Loucy (cell line): Measurements from ENCODE around the gene RBM20.
"Not testable (repeated sequence)": the region's sequence is repeated elsewhere in the genome, so short reads cannot be mapped to it uniquely, and the experiment has no call there.

Experiments
- H2AFZ ChIP-seq: fragments of 200-600 bp; sonication (generic); 2 replicates; pipeline ENCODE4 v1.6.0; 2016; ENCODE audit warnings: antibody characterized with exemption, mild to moderate bottlenecking, low read length, moderate library complexity
- H3F3A ChIP-seq: fragments of 200-600 bp; 2 replicates; pipeline ENCODE4 v1.6.0; 2016; ENCODE audit warnings: antibody characterized with exemption, low read depth, mild to moderate bottlenecking
- H3K27me3 ChIP-seq: fragments of 200-600 bp; sonication (generic); 2 replicates; pipeline ENCODE4 v1.6.1; 2014; ENCODE audit warnings: low read length, mild to moderate bottlenecking; ENCODE audit not compliant: insufficient read depth, poor library complexity, severe bottlenecking
- H3K36me3 ChIP-seq: fragments of 200-600 bp; sonication (generic); 2 replicates; pipeline ENCODE4 v1.6.1; 2016; ENCODE audit warnings: low read length; ENCODE audit not compliant: insufficient read depth
- H3K4me1 ChIP-seq: fragments of 200-600 bp; sonication (generic); 2 replicates; pipeline ENCODE4 v1.5.1; 2014; ENCODE audit warnings: low read length, mild to moderate bottlenecking; ENCODE audit not compliant: insufficient read depth, poor library complexity, severe bottlenecking
- H3K4me2 ChIP-seq: fragments of 200-600 bp; sonication (generic); 2 replicates; pipeline ENCODE4 v1.6.0; 2014; ENCODE audit warnings: antibody characterized with exemption, low read length, low read depth, mild to moderate bottlenecking; ENCODE audit not compliant: poor library complexity, severe bottlenecking
- H3K4me3 ChIP-seq: fragments of 200-600 bp; sonication (generic); 2 replicates; pipeline ENCODE4 v1.5.1; 2014; ENCODE audit warnings: low read length, mild to moderate bottlenecking, mixed read lengths; ENCODE audit not compliant: poor library complexity, severe bottlenecking
- H3K79me2 ChIP-seq: fragments of 200-600 bp; sonication (generic); 2 replicates; pipeline ENCODE4 v1.6.1; 2014; ENCODE audit warnings: low read length; ENCODE audit not compliant: insufficient read depth
- H3K9ac ChIP-seq: fragments of 200-600 bp; sonication (generic); 2 replicates; pipeline ENCODE4 v1.6.0; 2014; ENCODE audit warnings: mild to moderate bottlenecking, low read depth, low read length, moderate library complexity; ENCODE audit not compliant: poor library complexity, severe bottlenecking
- H3K9me2 ChIP-seq: fragments of 200-600 bp; sonication (generic); replicated peaks from 2 replicates; pipeline ENCODE4 v1.6.1; 2016; ENCODE audit warnings: low read depth, low read length, mixed read lengths
- H3K9me3 ChIP-seq: fragments of 200-600 bp; sonication (generic); 2 replicates; pipeline ENCODE4 v1.6.1; 2014; ENCODE audit warnings: mild to moderate bottlenecking, antibody characterized with exemption, low read length, low read depth; ENCODE audit not compliant: insufficient read depth
- H4K20me1 ChIP-seq: fragments of 200-600 bp; sonication (generic); 2 replicates; pipeline ENCODE4 v1.6.0; 2014; ENCODE audit warnings: antibody characterized with exemption, low read length, mild to moderate bottlenecking; ENCODE audit not compliant: insufficient read depth, poor library complexity, severe bottlenecking
- CTCF ChIP-seq: fragments of 200-600 bp; sonication (generic); conservative IDR thresholded peaks from 2 replicates; pipeline ENCODE4 v1.5.1; 2014; ENCODE audit warnings: mild to moderate bottlenecking, antibody characterized with exemption, low read length
- EZH2phosphoT487 ChIP-seq: fragments of 200-600 bp; IDR thresholded peaks from 2 replicates; pipeline ENCODE4 v1.6.1; 2018; ENCODE audit warnings: antibody characterized with exemption, mild to moderate bottlenecking, moderate library complexity, borderline replicate concordance

RBM20 gene

DNA sequence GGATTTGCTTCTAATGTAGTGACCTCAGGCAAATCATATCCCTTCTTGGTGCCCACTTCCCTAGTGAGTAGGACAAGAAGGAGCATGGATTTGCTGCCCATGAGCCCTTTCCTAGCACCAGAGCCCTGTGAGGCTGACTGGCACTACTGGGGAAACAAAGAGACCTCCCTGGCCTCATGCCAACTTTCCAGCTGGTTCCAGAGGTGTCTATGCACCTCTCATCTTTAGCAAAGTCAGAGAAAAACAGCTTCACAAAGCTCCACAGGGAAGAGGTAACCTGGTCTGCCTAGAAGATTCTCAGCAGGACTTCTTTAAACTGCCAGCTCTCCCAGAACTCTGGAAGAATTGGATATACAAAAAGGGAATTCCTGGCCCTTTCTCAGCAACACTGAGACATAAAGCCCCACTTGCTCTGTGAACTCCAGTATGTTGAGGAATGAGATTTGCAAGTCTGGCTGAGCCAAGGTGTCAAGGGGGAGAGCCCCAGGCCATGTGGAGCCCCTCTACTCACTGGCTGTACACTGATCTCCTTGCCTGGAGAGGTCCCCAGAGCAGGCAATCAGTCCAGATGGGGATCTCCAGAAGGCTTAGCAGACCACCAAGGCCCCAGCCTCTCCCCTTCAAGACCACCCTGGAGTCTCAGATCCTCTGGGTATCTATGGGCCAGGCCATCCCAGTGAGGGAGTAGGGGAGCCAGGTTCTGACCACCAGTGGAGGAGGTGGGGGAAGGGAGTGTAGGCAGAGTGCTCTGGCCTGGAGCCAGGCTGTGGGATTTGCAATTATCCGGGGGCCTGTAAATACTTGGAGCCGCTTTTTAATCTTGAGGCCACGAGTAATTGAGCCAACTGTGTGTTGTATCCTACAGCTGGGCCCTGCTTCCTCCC lies 24.4 kb upstream of the RBM20 start:
- H3K9me2 ChIP-seq, result no peaks in the 10 kb centered on the region
- H3K36me3 ChIP-seq, result no peaks in the 10 kb centered on the region
- no peaks in the 10 kb centered on the region for H3K4me1 ChIP-seq
- no peaks in the 10 kb centered on the region for H3K79me2 ChIP-seq
- no peaks in the 10 kb centered on the region for H4K20me1 ChIP-seq
- H3K9me3 ChIP-seq, result no peaks in the 10 kb centered on the region
- no peaks in the 10 kb centered on the region for H3K27me3 ChIP-seq
- H3K4me3 ChIP-seq, result no peak overlapping the region
- TF ChIP-seq CTCF (no peak), EZH2phosphoT487 (no peak)
- no peaks in the 10 kb centered on the region for H3F3A ChIP-seq
- H3K4me2 ChIP-seq, result no peak overlapping the region
- no peak overlapping the region for H3K9ac ChIP-seq
- H2AFZ ChIP-seq, result no peak overlapping the region

GRCh38 chr10:110620398-110620719 lies 23.8 kb upstream of the RBM20 start:
- Histone ChIP-seq H2AFZ (no peak overlapping the region), H3K9ac (no peak overlapping the region)

GRCh38 chr10:110623316-110623715 lies 20.8 kb upstream of the RBM20 start:
- H3K36me3 ChIP-seq, H4K20me1 ChIP-seq, H3K9me3 ChIP-seq, H3K79me2 ChIP-seq, H3K27me3 ChIP-seq, H3F3A ChIP-seq, H2AFZ ChIP-seq, H3K9ac ChIP-seq, H3K9me2 ChIP-seq, H3K4me2 ChIP-seq, H3K4me1 ChIP-seq, H3K4me3 ChIP-seq: not testable (repeated sequence)

More at GRCh38 chr10:110620398-110620719, 23.8 kb upstream of the RBM20 start:
- Histone ChIP-seq H3K4me2 (no peak overlapping the region), H3K4me1 (no peaks in the 10 kb centered on the region), H3K9me3 (no peaks in the 10 kb centered on the region), H4K20me1 (no peaks in the 10 kb centered on the region), H3K79me2 (no peaks in the 10 kb centered on the region), H3K4me3 (no peak overlapping the region), H3K36me3 (no peaks in the 10 kb centered on the region), H3K9me2 (no peaks in the 10 kb centered on the region), H3K27me3 (no peaks in the 10 kb centered on the region), H3F3A (no peaks in the 10 kb centered on the region)
- TF ChIP-seq CTCF (no peak), EZH2phosphoT487 (no peak)

- TF ChIP-seq EZH2phosphoT487 (no peak), CTCF (no peak)
- H3K27me3 ChIP-seq, result no peaks in the 10 kb centered on the region
- no peaks in the 10 kb centered on the region for H3K4me1 ChIP-seq
- no peaks in the 10 kb centered on the region for H3K9me3 ChIP-seq
- H3F3A ChIP-seq, result no peaks in the 10 kb centered on the region
- no peak overlapping the region for H2AFZ ChIP-seq
- no peaks in the 10 kb centered on the region for H3K79me2 ChIP-seq
- H3K9ac ChIP-seq, result no peak overlapping the region
- no peaks in the 10 kb centered on the region for H3K9me2 ChIP-seq
- no peak overlapping the region for H3K4me2 ChIP-seq
- H3K36me3 ChIP-seq, result no peaks in the 10 kb centered on the region
- no peak overlapping the region for H3K4me3 ChIP-seq
- no peaks in the 10 kb centered on the region for H4K20me1 ChIP-seq
These were observed 18.7 kb upstream of the RBM20 start for GRCh38 chr10:110625356-110625894.
